ENCODE results near the gene TMOD1.

- TF ChIP-seq CTCF (IDR thresholded peaks at IDR 0.05) (no peak), POLR2A (IDR thresholded peaks at IDR 0.05) (no peak)
Measured at GRCh38 chr9:97550386-97550785, 48.9 kb downstream of the TMOD1 start.

Data from thyroid gland (tissue), 4 donors.